K562 (cell line): Measurements from ENCODE around the gene PSME4. TPM values are rescaled to one million over a fixed set of nuclear protein-coding genes. Genes with fewer than 3 reads are reported as not detected.
"Not testable (repeated sequence)": the region's sequence is repeated elsewhere in the genome, so short reads cannot be mapped to it uniquely, and the experiment has no call there.

ENCODE experiments used
- ATAC-seq: fragments of 200-7000 bp; cut with Tn5 transposase; 3 replicates; pipeline ENCODE4 v1.9.1; 2020; ENCODE audit warnings: moderate library complexity
- BruUV-seq: library from RNA; stranded (reverse); fragments of 400-500 nt; replicated peaks from 2 replicates; lab custom pipeline; 2021; lab: Mats Ljungman, UMichigan
- CTCF ChIA-PET: fragments of 300-600 bp; formaldehyde crosslinking; extraction: SDS; loops from one replicate; lab custom pipeline; 2021; ENCODE audit warnings: low intra/inter-chr PET ratio; lab: Yijun Ruan, JAX
- POLR2A ChIA-PET: fragments of 300-600, 350-650 bp; sonication (Branson Sonifier 250); formaldehyde crosslinking; extraction: SDS; loops from one replicate; lab custom pipeline; 2021; ENCODE audit warnings: antibody characterized with exemption, inconsistent platforms; lab: Yijun Ruan, JAX
- DNase-seq, 4 experiments: peaks; one replicate each; pipeline versions ENCODE4 v3.0.0 to v3.0.0-alpha.2; 2011 to 2018; ENCODE audit warnings: low spot score in 3 of 4, mixed read lengths in 3 of 4; ENCODE audit errors: extremely low read depth in 1 of 4
- FAIRE-seq: peaks from 2 replicates; lab custom pipeline; 2011; peaks lifted over from hg19 to GRCh38; lab: Jason Lieb, UNC
- H2AFZ ChIP-seq: 2 replicates; pipeline ENCODE4 v1.6.0; 2011; ENCODE audit warnings: low read depth, low read length, control low read depth, inconsistent platforms
- H3K27ac ChIP-seq: fragments of 200-600 bp; 3 replicates; pipeline ENCODE4 v1.8.0; 2011; ENCODE audit warnings: low read depth, mild to moderate bottlenecking, control low read depth, inconsistent platforms, low read length, moderate library complexity, mixed read lengths; ENCODE audit errors: extremely low read depth
- H3K27me3 ChIP-seq, 2 experiments: fragments of 300-600 bp in 1 of 2; 2 replicates in 1 of 2; 3 replicates in 1 of 2; pipeline versions ENCODE4 v1.6.0 to v1.8.0; 2011; ENCODE audit warnings: inconsistent platforms in 2 of 2, low read length in 2 of 2, mild to moderate bottlenecking in 1 of 2, mixed read lengths in 1 of 2, moderate library complexity in 1 of 2; ENCODE audit not compliant: control insufficient read depth in 2 of 2, insufficient read depth in 2 of 2
- H3K36me3 ChIP-seq: fragments of 300-600 bp; 3 replicates; pipeline ENCODE4 v1.8.0; 2011; ENCODE audit warnings: mild to moderate bottlenecking, low read length, inconsistent platforms; ENCODE audit not compliant: control insufficient read depth, insufficient read depth
- H3K4me1 ChIP-seq, 2 experiments: fragments of 200-600 bp in 1 of 2; replicated peaks in 1 of 2; 2 replicates in 1 of 2; 3 replicates in 1 of 2; pipeline versions ENCODE4 v1.5.1 to v1.8.0; 2011; ENCODE audit warnings: inconsistent platforms in 2 of 2, low read length in 2 of 2, mild to moderate bottlenecking in 1 of 2, mixed read lengths in 1 of 2, moderate library complexity in 1 of 2; ENCODE audit not compliant: control insufficient read depth in 2 of 2, insufficient read depth in 2 of 2
- H3K4me2 ChIP-seq: 2 replicates; pipeline ENCODE4 v1.6.1; 2011; ENCODE audit warnings: low read length, control low read depth, inconsistent platforms, mixed read lengths; ENCODE audit not compliant: insufficient read depth
- H3K4me3 ChIP-seq: fragments of 200-600 bp; sonication (generic), shearing (Covaris generic); 2 replicates; pipeline ENCODE4 v1.5.1; 2016; ENCODE audit warnings: control low read depth, inconsistent platforms
- H3K79me2 ChIP-seq: fragments of 200-600 bp; 3 replicates; pipeline ENCODE4 v1.8.0; 2011; ENCODE audit warnings: low read length, inconsistent platforms; ENCODE audit not compliant: control insufficient read depth, insufficient read depth
- H3K9ac ChIP-seq, 2 experiments: 2 replicates each; pipeline versions ENCODE4 v1.6.0 to v1.6.1; 2011; ENCODE audit warnings: low read depth in 2 of 2, low read length in 2 of 2, control low read depth in 1 of 2, inconsistent platforms in 1 of 2, mild to moderate bottlenecking in 1 of 2, mixed read lengths in 1 of 2; ENCODE audit not compliant: insufficient read depth in 1 of 2
- H3K9me1 ChIP-seq: one replicate; pipeline ENCODE4 v1.6.0; 2011; ENCODE audit warnings: inconsistent platforms, mild to moderate bottlenecking, low read length, moderate library complexity; ENCODE audit not compliant: control insufficient read depth, insufficient read depth
- H3K9me3 ChIP-seq: replicated peaks from 2 replicates; pipeline ENCODE4 v1.5.1; 2011; ENCODE audit warnings: low read depth, low read length, inconsistent platforms; ENCODE audit not compliant: control insufficient read depth, insufficient read depth
- H4K20me1 ChIP-seq: replicated peaks from 2 replicates; pipeline ENCODE4 v1.6.1; 2011; ENCODE audit warnings: low read length, inconsistent platforms, mixed read lengths; ENCODE audit not compliant: control insufficient read depth, insufficient read depth
- ATF7 ChIP-seq: fragments of 450-650 bp; IDR thresholded peaks from 2 replicates; pipeline ENCODE4 v1.7.1; 2014; ENCODE audit warnings: mild to moderate bottlenecking, moderate library complexity
- CTBP1 ChIP-seq: fragments of 450-650 bp; IDR thresholded peaks from 2 replicates; pipeline ENCODE4 v1.6.1; 2016; ENCODE audit warnings: borderline replicate concordance
- ELF1 ChIP-seq: fragments of 200-800 bp; sonication (Bioruptor generic); IDR thresholded peaks from 2 replicates; pipeline ENCODE4 v1.6.1; 2016; ENCODE audit warnings: missing genetic modification characterization, missing compliant biosample characterization
- PRDM10 ChIP-seq: fragments of 450-650 bp; IDR thresholded peaks from 2 replicates; pipeline ENCODE4 v1.6.1; 2018; ENCODE audit not compliant: partially characterized antibody
- REST ChIP-seq, 2 experiments: fragments of 450-650 bp; formaldehyde crosslinking in 1 of 2; IDR thresholded peaks; 2 replicates each; pipeline versions ENCODE4 v1.4.0 to v1.6.1; 2014 to 2020; ENCODE audit warnings: mild to moderate bottlenecking in 2 of 2, borderline replicate concordance in 1 of 2, low read depth in 1 of 2
- SOX6 ChIP-seq: fragments of 450-650 bp; IDR thresholded peaks from 2 replicates; pipeline ENCODE4 v1.6.1; 2014; ENCODE audit warnings: mild to moderate bottlenecking
- WGBS: fragments of 100-300 bp; shearing (Covaris generic); methylation state at CpG from one replicate; pipeline ENCODE4 v1.1.6; 2016; ENCODE audit warnings: low coverage, mixed read lengths; ENCODE audit not compliant: insufficient coverage; ENCODE audit errors: missing lambda C conversion rate; 5-methylcytosine and 5-hydroxymethylcytosine counted together
- in situ Hi-C: fragments of 300-500 bp; cut with MboI; formaldehyde crosslinking; loops from 4 replicates; pipeline ENCODE4 v1.15.0; 2018; ENCODE audit warnings: inconsistent platforms, mixed read lengths
- intact Hi-C: fragments of 100-400 bp; cut with micrococcal nuclease; formaldehyde crosslinking; loops from 2 replicates; pipeline ENCODE4 v1.14.2; 2022
- polyA plus RNA-seq, 8 experiments: library from polyadenylated mRNA; depleted of rRNA in 4 of 8; stranded (reverse) in 5 of 8; unstranded in 3 of 8; fragments of >200 nt; fragmentation: Nextera tagmentation in 2 of 8; fragmentation: Illumina TruSeq in 1 of 8; extraction: Ambion mirVana in 2 of 8; extraction: Trizol in 1 of 8; gene quantifications; 2 replicates each; pipeline versions ENCODE4 v1.2.1 to v1.2.3, GENCODE V29; 2011 to 2014; ENCODE audit warnings: inconsistent platforms in 1 of 8, missing spikeins in 1 of 8
- total RNA-seq, 7 experiments: library from RNA; depleted of rRNA in 6 of 7; stranded (reverse); fragments of >200 nt in 6 of 7; fragmentation: Illumina TruSeq in 2 of 7; extraction: Trizol in 2 of 7; gene quantifications; 2 replicates each; pipeline versions ENCODE4 v1.2.1 to v1.2.3, GENCODE V29; 2011 to 2021; ENCODE audit warnings: low replicate concordance in 1 of 7

Gene PSME4
- total and polyA plus RNA-seq, 9 of the 15 experiments (the other 6 are each of a cell fraction or from before 2014, with no cell fraction given), result 24.3 to 77.8 (median 40.5) TPM

- H3K9me1 ChIP-seq; H3K4me1 ChIP-seq; H3K27me3 ChIP-seq; CTCF ChIA-PET; DNase-seq; H3K4me3 ChIP-seq; intact Hi-C loops; FAIRE-seq; in situ Hi-C loops; H3K9ac ChIP-seq; H3K27ac ChIP-seq; H2AFZ ChIP-seq; H3K9me3 ChIP-seq; H3K36me3 ChIP-seq; TF ChIP-seq REST (CRISPR knock-in tag; IDR thresholded peaks at IDR 0.05; ENCODE audit: low read depth): not testable (repeated sequence)
- peak; percentile 39 for ATAC-seq
- TF ChIP-seq PRDM10 (peak; percentile 55), ELF1 (peak; percentile 33; the same call in 1 of the 2 replicates), CTBP1 (0 out of 2 replicates have a peak, but pooled peaks have one; percentile 28), SOX6 (peak; percentile 60; the same call in 1 of the 2 replicates), REST (IDR thresholded peaks at IDR 0.05; ENCODE audit: borderline replicate concordance) (0 out of 2 replicates have a peak, but pooled peaks have one; percentile 18), ATF7 (peak; percentile 26; the same call in 1 of the 2 replicates)
- 47% methylated on average over 10 of the region's 10 CpGs for WGBS
- H3K4me2 ChIP-seq, result 0 out of 2 replicates have a peak overlapping the region, but pooled peaks have one; percentile 4
- BruUV-seq, result TSS peak; percentile 1
- POLR2A ChIA-PET, result interaction anchor here (1.4 to 6.8 kb wide), 2 partner anchors 8 to 10 kb away, joined by 3 to 65 read pairs; partner anchors contain the start of gene PSME4
- peaks cover 13% of the 10 kb centered on the region for H4K20me1 ChIP-seq
- H3K79me2 ChIP-seq, result peaks cover 99% of the 10 kb centered on the region
Measured at GRCh38 chr2:53961478-53962216, 9.1 kb downstream of the PSME4 start.
